Naive thymus-derived CD8-positive, alpha-beta T cell (primary cell): ENCODE data around the gene DONSON. TPM values are rescaled to one million over a fixed set of nuclear protein-coding genes. Genes with fewer than 3 reads are reported as not detected.
"Not testable (repeated sequence)": the region's sequence is repeated elsewhere in the genome, so short reads cannot be mapped to it uniquely, and the experiment has no call there.

Experiments used
- ATAC-seq, 2 donors: fragments of 150-1000 bp; cut with Tn5 transposase in 1 of 2; sonication (Bioruptor Pico), chemical (Tn5 transposase) in 1 of 2; 1 replicate in 1 of 2; 2 replicates in 1 of 2; pipeline ENCODE4 v1.10.0; 2021; ENCODE audit warnings: mild to moderate bottlenecking in 2 of 2, moderate library complexity in 2 of 2
- POLR2A ChIA-PET: fragments of 350-600 bp; sonication (Branson Sonifier 250); formaldehyde crosslinking; loops from one replicate; lab custom pipeline; 2021; ENCODE audit warnings: antibody characterized with exemption; lab: Charles Lee
- DNase-seq, 10 donors: peaks; one replicate each; pipeline versions ENCODE4 v3.0.0 to v3.0.0-alpha.2; 2020 to 2022
- H3K27ac Mint-ChIP-seq, 10 donors: one replicate each; pipeline ENCODE4 v1.8.0; 2020 to 2022; ENCODE audit warnings: mild to moderate bottlenecking in 10 of 10, mixed read lengths in 10 of 10, moderate library complexity in 4 of 10, inconsistent platforms in 1 of 10
- H3K27me3 Mint-ChIP-seq, 5 donors: one replicate each; pipeline ENCODE4 v1.8.0; 2021 to 2022; ENCODE audit warnings: mixed read lengths in 5 of 5
- H3K36me3 Mint-ChIP-seq, 3 donors: one replicate each; pipeline ENCODE4 v1.8.0; 2020 to 2022; ENCODE audit warnings: mixed read lengths in 3 of 3, mild to moderate bottlenecking in 2 of 3, inconsistent platforms in 1 of 3
- H3K4me1 Mint-ChIP-seq, 4 donors: one replicate each; pipeline ENCODE4 v1.8.0; 2021 to 2022; ENCODE audit warnings: mixed read lengths in 4 of 4
- H3K4me3 Mint-ChIP-seq, 10 donors: one replicate each; pipeline ENCODE4 v1.8.0; 2020 to 2022; ENCODE audit warnings: mild to moderate bottlenecking in 10 of 10, mixed read lengths in 10 of 10, moderate library complexity in 6 of 10, inconsistent platforms in 1 of 10
- H3K9me3 Mint-ChIP-seq, 9 donors: one replicate each; pipeline ENCODE4 v1.8.0; 2020 to 2022; ENCODE audit warnings: mixed read lengths in 9 of 9, mild to moderate bottlenecking in 3 of 9, inconsistent platforms in 1 of 9, moderate library complexity in 1 of 9
- polyA plus RNA-seq, 3 donors: library from polyadenylated mRNA; unstranded; fragments of 300-500 nt; fragmentation: Illumina TruSeq; gene quantifications; one replicate each; pipeline ENCODE4 v1.2.3, GENCODE V29; 2021
- total RNA-seq, 8 experiments: library from RNA in 2 of 8; stranded (reverse) in 2 of 8; gene quantifications; one replicate each; pipeline ENCODE4 v1.2.3 and lab custom pipeline; 2021 to 2026

DONSON gene
- total and polyA plus RNA-seq, 5 experiments from 2014 or later: 1.9 to 10.3 (median 4.7) TPM

DNA sequence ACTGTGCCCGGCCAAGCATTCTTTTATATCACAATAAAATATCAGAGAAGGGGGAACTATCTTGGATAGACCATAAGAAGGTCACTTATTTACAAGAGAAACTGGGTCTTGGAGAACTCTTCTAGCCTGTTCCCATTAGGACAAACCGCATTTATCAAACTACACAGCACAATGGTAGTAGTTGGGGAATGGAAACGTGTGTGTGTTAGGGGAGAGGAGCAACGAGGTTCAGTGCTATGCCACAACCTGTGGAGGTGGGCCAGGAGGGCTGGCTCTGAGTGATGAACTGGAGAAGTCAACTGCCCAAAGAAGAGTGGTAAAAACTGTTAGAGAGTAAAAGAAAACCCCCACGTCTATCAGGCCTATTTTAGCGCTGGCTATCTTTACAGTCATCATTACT lies 1.6 kb downstream of the DONSON start:
- no peaks in the 10 kb centered on the region for H3K27me3 Mint-ChIP-seq
- POLR2A ChIA-PET: interaction anchor here (0.9 kb wide), 1 partner anchor 44 kb away, joined by 3 read pairs; the partner anchor contains the start of gene SON
- no peaks in the 10 kb centered on the region for H3K9me3 Mint-ChIP-seq
- no peak for ATAC-seq
- peak overlapping the region in 9 of 10 donors; percentile 42 to 89 (median 54) for H3K4me3 Mint-ChIP-seq
- peaks cover 10 to 16% (median 14%) of the 10 kb centered on the region in 4 donors for H3K4me1 Mint-ChIP-seq
- peaks cover 0 to 5% (median 0%) of the 10 kb centered on the region in 3 donors for H3K36me3 Mint-ChIP-seq
- DNase-seq: no peak
- H3K27ac Mint-ChIP-seq: peak overlapping the region in 4 of 10 donors; percentile 18 to 60 (median 30)

DNA sequence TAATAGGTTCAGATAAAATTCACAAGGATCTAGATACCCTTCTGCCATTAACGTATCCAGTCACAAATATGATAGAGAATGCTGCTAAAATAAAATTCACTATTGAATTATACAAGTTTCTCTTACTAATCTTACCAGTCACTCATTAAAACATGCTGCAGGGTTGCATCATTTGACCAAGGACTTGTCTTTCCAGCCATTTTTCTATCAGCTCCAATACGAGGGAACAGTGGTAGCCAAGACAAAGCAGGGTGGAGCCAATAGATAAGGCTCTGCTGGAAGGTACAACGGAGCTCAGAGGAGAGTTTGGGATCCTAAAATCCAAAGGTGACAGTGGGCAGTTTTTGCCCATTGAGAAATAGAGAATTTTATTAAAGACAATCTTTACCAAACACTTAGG lies 4.0 kb downstream of the DONSON start:
- POLR2A ChIA-PET: interaction anchor here (1.0 to 2.2 kb wide), 2 partner anchors 10 to 42 kb away, joined by 3 to 14 read pairs; partner anchors contain the start of genes GART and SON
- H3K36me3 Mint-ChIP-seq: peaks cover 0 to 6% (median 0%) of the 10 kb centered on the region in 3 donors
- no peaks in the 10 kb centered on the region for H3K27me3 Mint-ChIP-seq
- H3K9me3 Mint-ChIP-seq: no peaks in the 10 kb centered on the region
- H3K27ac Mint-ChIP-seq: no peak overlapping the region
- H3K4me1 Mint-ChIP-seq: peaks cover 10 to 15% (median 13%) of the 10 kb centered on the region in 4 donors
- ATAC-seq (no peak), DNase-seq (no peak)
- H3K4me3 Mint-ChIP-seq: no peak overlapping the region

DNA sequence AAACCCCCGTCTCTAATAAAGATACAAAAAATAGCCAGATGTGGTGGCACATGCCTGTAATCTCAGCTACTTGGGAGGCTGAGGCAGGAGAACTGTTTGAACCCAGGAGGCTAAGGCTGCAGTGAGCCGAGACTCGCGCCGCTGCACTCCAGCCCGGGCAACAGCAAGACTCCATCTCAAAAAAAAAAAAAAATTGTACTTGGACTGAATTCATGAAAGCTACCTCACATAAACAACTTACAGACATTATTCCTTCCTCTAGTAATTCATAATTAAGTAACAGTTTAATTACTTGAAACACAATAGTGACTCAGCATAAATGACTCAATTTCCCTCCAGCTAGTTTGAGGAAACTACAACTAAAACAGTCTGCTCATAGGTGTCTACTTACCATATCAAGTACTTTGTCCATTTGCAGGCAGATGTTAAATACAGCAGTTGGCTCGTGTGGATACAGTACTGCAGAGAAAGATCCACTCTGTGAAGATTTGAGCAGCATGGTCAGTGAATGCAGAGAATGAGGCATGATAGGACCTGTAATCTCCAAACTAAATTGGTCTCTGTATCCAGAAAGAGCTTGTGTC lies 9.4 kb downstream of the DONSON start:
- POLR2A ChIA-PET: interaction anchor here (2.5 kb wide), 1 partner anchor 9 kb away, joined by 11 read pairs; the partner anchor contains the start of gene DONSON
- H3K9me3 Mint-ChIP-seq: no peaks in the 10 kb centered on the region
- H3K27ac Mint-ChIP-seq: peak overlapping the region in 6 of 10 donors; percentile 28 to 67 (median 49)
- H3K4me1 Mint-ChIP-seq: peaks cover 0 to 4% (median 1%) of the 10 kb centered on the region in 4 donors
- peaks cover 0 to 50% (median 2%) of the 10 kb centered on the region in 3 donors for H3K36me3 Mint-ChIP-seq
- no peak overlapping the region for H3K4me3 Mint-ChIP-seq
- ATAC-seq: no peak
- DNase-seq: no peak
- H3K27me3 Mint-ChIP-seq: no peaks in the 10 kb centered on the region

DNA sequence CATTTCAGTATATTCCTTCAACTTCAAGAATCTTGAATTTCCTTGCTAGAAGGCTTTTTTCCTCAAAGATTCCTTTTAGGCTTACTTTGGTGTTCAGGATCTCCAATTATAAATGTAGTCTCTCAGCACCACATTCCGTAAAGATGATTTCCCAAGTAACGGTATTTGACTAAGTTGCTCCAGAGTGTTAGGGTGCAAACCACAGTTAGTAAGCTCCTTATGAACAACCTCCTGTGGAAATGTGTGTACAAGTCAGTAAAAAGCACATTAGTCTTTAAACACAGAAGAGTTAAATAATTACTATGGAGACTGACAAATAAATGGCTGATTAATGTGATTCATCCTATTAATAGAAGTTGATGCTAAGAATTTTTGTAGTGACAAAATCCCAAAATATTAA lies 10.3 kb downstream of the DONSON start:
- H3K4me3 Mint-ChIP-seq: no peak overlapping the region
- peaks cover under 1 to 4% (median 2%) of the 10 kb centered on the region in 4 donors for H3K4me1 Mint-ChIP-seq
- H3K27me3 Mint-ChIP-seq: no peaks in the 10 kb centered on the region
- H3K27ac Mint-ChIP-seq: peak overlapping the region in 1 of 10 donors; percentile 35
- ATAC-seq (no peak), DNase-seq (no peak)
- POLR2A ChIA-PET: interaction anchor here (2.5 kb wide), 1 partner anchor 10 kb away, joined by 11 read pairs; the partner anchor contains the start of gene DONSON
- peaks cover 0 to 57% (median 2%) of the 10 kb centered on the region in 3 donors for H3K36me3 Mint-ChIP-seq
- no peaks in the 10 kb centered on the region for H3K9me3 Mint-ChIP-seq

DNA sequence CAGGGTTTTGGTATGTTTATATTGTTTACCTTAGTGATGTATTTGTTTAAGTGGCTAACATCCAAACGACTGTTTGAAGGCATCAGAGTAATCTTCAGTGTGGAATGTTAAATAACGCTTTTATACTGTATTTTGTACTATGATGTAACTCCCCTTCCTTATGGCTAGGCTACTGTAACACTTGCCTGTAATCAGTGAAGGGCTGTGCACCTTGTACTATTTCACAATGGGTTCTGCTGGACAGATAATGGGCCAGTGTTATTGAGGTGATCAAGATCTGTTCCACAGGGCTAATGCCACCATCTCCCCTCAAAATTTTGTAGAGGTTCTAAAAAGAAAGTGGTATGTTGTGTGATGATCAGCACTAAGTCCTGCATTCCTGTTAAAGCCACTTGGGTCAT lies 11.7 kb downstream of the DONSON start:
- H3K9me3 Mint-ChIP-seq, H3K4me3 Mint-ChIP-seq, DNase-seq, H3K27me3 Mint-ChIP-seq, ATAC-seq, POLR2A ChIA-PET, H3K4me1 Mint-ChIP-seq: not testable (repeated sequence)
- Mint-ChIP-seq H3K36me3 (peaks cover 0 to 66% (median 2%) of the 10 kb centered on the region in 3 donors), H3K27ac (peak overlapping the region in 4 of 10 donors; percentile 12 to 45 (median 30))

DNA sequence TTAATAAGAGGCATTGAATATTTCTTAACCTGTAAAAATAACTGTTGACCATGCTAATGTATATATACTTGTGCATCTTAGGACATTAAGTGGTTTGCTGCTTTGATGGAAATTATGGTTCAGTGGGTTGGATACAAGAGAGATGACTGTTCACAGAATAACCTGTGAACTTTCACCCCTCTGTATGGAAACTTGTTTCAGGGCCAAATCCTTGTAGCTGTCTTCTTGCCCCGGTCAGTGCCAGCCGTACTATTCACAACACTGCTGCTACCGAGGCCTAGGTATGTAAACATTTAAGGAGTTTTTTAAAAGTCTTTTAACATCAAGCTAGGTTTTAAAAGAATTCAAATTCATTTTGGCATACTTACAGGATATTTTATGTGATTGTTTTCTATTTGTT lies 16.1 kb downstream of the DONSON start:
- POLR2A ChIA-PET: interaction anchor here (0.6 to 1.0 kb wide), 2 partner anchors 81 to 1180 kb away, joined by 3 read pairs; partner anchors contain the start of gene DNAJC28
- Mint-ChIP-seq H3K4me1 (peaks cover 11 to 20% (median 15%) of the 10 kb centered on the region in 4 donors), H3K36me3 (peaks cover 0 to 91% (median 2%) of the 10 kb centered on the region in 3 donors), H3K9me3 (no peaks in the 10 kb centered on the region), H3K4me3 (no peak overlapping the region), H3K27ac (peak overlapping the region in 9 of 10 donors; percentile 9 to 79 (median 62)), H3K27me3 (no peaks in the 10 kb centered on the region)
- no peak for DNase-seq
- ATAC-seq: no peak

DNA sequence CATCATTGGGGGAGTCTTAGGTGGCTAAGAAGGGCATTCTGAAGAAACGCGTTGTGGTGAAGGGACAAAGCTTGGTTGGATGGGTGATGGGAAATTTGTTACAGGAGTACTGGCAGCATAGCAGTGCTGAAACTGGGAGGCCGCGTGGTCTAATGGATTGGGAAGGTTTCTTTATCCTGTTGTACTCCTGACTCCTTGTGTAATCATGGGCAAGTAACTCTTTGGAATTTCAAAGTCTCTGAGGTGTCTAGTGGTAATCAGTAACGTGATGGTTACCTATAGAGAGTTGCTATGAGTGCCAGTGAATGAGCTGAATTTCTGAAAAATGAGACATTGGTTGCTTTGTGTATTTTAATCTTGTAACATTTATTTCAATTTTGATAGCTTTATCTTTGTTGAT lies 18.5 kb downstream of the DONSON start:
- no peak for ATAC-seq
- DNase-seq: no peak
- Mint-ChIP-seq H3K9me3 (no peaks in the 10 kb centered on the region), H3K4me3 (no peak overlapping the region), H3K27ac (peak overlapping the region in 9 of 10 donors; percentile 55 to 90 (median 75)), H3K36me3 (peaks cover 0 to 81% (median 2%) of the 10 kb centered on the region in 3 donors), H3K4me1 (peaks cover 12 to 25% (median 19%) of the 10 kb centered on the region in 4 donors), H3K27me3 (no peaks in the 10 kb centered on the region)
- POLR2A ChIA-PET: interaction anchor here (1.2 kb wide), 1 partner anchor 26 kb away, joined by 4 read pairs; no protein-coding TSS in a partner anchor

DNA sequence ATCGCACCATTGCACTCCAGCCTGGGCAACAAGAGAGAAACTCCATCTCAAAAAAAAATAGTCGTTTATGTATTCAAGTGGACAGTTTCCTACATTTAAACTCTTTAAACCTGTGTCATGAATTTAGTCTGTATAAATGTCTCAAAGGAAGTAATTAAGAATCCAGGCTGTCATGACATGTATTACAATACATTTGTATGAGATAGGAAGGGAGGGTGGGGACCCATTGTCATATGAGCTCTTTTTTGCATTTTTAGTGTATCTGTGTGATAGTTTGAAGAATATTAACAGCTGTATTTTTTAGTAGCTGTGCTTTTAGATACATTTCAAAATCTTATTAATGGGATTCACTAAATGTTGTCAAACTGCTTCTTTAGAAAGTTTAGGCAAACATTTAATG lies 20.0 kb downstream of the DONSON start:
- ATAC-seq (no peak), DNase-seq (no peak)
- Mint-ChIP-seq H3K4me3 (no peak overlapping the region), H3K4me1 (peaks cover 12 to 31% (median 23%) of the 10 kb centered on the region in 4 donors), H3K27me3 (no peaks in the 10 kb centered on the region), H3K36me3 (peaks cover 0 to 81% (median 0%) of the 10 kb centered on the region in 3 donors), H3K9me3 (no peaks in the 10 kb centered on the region), H3K27ac (peak overlapping the region in 3 of 10 donors; percentile 27 to 34 (median 29))
- POLR2A ChIA-PET: interaction anchor here (0.5 kb wide), 1 partner anchor 635 kb away, joined by 3 read pairs; no protein-coding TSS in a partner anchor

DNA sequence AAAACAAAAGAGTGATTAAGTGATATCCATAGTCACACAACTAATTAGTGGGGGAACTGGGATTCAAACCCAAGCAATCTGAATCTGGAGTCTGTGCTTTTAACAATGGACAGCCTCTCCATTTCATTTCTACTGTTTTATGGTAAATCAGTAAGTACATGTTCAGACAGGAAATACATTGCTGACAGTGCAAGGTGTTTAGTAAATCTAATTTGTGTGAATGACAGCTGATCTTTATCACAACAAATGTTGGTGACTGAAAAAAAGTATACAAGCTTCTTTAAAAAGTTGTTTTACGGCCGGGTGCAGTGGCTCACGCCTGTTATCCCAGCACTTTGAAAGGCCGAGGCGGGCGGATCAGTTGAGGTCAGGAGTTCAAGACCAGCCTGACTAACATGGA lies 20.6 kb downstream of the DONSON start:
- POLR2A ChIA-PET: interaction anchor here (0.5 kb wide), 1 partner anchor 635 kb away, joined by 3 read pairs; no protein-coding TSS in a partner anchor
- no peak for ATAC-seq
- Mint-ChIP-seq H3K9me3 (no peaks in the 10 kb centered on the region), H3K27ac (peak overlapping the region in 5 of 10 donors; percentile 20 to 47 (median 34)), H3K36me3 (peaks cover 0 to 80% (median 2%) of the 10 kb centered on the region in 3 donors), H3K27me3 (no peaks in the 10 kb centered on the region), H3K4me3 (no peak overlapping the region), H3K4me1 (peaks cover 12 to 35% (median 25%) of the 10 kb centered on the region in 4 donors)
- DNase-seq: no peak

DNA sequence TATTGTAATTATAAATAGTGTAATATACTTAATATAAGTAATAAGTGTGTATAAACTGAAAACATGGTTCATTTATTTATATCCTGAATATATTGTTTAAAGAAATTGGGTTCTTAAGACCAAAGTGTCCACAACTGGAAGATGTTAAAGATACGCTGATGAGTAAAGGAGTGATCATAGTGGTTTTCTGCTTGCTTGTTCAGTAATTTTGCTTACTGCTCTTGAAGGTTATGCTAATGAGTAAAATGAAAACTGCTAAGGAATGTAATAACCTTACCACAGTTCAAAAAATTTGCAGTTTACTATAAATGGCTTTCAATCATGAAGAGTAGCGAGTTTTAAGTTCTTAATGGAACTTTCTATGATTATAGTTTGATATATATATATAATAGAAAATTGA lies 22.0 kb downstream of the DONSON start:
- Mint-ChIP-seq H3K4me3 (no peak overlapping the region), H3K27ac (peak overlapping the region in 3 of 10 donors; percentile 40 to 43 (median 41)), H3K36me3 (peaks cover 0 to 76% (median 3%) of the 10 kb centered on the region in 3 donors), H3K9me3 (no peaks in the 10 kb centered on the region), H3K4me1 (peaks cover 11 to 42% (median 29%) of the 10 kb centered on the region in 4 donors), H3K27me3 (no peaks in the 10 kb centered on the region)
- ATAC-seq: no peak
- POLR2A ChIA-PET: interaction anchor here (1.9 kb wide), 1 partner anchor 22 kb away, joined by 5 read pairs; the partner anchor contains the start of gene DONSON
- no peak for DNase-seq

DNA sequence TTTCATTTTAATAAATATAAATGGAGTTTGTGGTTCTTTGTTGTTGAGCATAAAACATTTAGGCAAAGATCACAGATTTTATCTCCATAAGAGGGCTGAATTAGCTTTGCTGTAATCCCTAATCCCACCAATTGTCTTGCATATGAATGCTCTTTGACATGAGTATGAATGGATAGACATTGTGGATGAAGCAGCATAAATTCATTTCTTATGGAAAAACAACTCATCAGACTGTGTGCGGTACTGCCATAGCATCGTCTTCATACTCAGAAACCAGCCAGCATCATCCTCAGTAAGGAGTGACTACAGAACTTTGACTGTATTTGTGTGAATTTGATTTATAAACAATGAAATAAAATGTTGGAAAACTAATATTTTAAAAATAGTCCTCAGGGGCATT lies 26.1 kb downstream of the DONSON start:
- H3K4me1 Mint-ChIP-seq: peaks cover 17 to 58% (median 44%) of the 10 kb centered on the region in 4 donors
- ATAC-seq: no peak
- POLR2A ChIA-PET: interaction anchor here (1.0 kb wide), 1 partner anchor 20 kb away, joined by 3 read pairs; the partner anchor contains the start of genes GART and SON
- no peaks in the 10 kb centered on the region for H3K27me3 Mint-ChIP-seq
- H3K36me3 Mint-ChIP-seq: peaks cover 6 to 84% (median 30%) of the 10 kb centered on the region in 3 donors
- DNase-seq: no peak
- no peak overlapping the region for H3K4me3 Mint-ChIP-seq
- H3K27ac Mint-ChIP-seq: peak overlapping the region in 2 of 10 donors; percentile 27 to 59
- H3K9me3 Mint-ChIP-seq: no peaks in the 10 kb centered on the region

DNA sequence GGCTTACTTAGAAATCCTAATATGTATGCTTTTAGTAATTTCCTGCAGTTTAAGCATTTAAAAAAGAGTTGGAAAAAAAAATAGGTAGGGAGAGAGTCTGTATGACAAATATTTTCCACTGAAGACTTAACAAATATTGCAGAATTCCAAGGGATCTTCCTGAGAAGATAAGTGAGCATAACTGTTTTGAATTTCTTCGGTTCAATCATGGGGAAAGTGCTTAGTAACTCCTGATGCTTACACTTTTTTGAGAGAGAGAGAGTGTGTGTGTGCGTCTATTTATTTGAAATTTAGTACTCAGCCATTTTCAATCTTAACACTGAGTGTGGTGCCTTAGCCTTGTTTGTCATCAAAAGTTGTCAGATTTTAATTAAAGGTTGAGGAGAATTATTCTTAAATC lies 27.1 kb downstream of the DONSON start:
- Mint-ChIP-seq H3K4me1 (peaks cover 17 to 63% (median 54%) of the 10 kb centered on the region in 4 donors), H3K27me3 (no peaks in the 10 kb centered on the region), H3K4me3 (peak overlapping the region in 1 of 10 donors; percentile 46), H3K9me3 (no peaks in the 10 kb centered on the region), H3K27ac (peak overlapping the region in 7 of 10 donors; percentile 1 to 69 (median 32)), H3K36me3 (peaks cover 6 to 86% (median 40%) of the 10 kb centered on the region in 3 donors)
- DNase-seq (no peak), ATAC-seq (no peak)
- POLR2A ChIA-PET: interaction anchor here (4.9 kb wide), 1 partner anchor 18 kb away, joined by 24 read pairs; the partner anchor contains the start of genes GART and SON
